Mucosa of descending colon (tissue), 3 donors: ENCODE data around the gene KRT6C. TPM values are rescaled to one million over a fixed set of nuclear protein-coding genes. Genes with fewer than 3 reads are reported as not detected.

ENCODE experiments used
- ATAC-seq: fragments of 200-7000 bp; cut with Tn5 transposase; one replicate; pipeline ENCODE4 v1.9.1; 2020; ENCODE audit warnings: mild to moderate bottlenecking, moderate library complexity
- DNase-seq, 3 donors: peaks; one replicate each; pipeline ENCODE4 v3.0.0-alpha.2; 2020
- H3K36me3 ChIP-seq: fragments of 200-600 bp; one replicate; pipeline ENCODE4 v1.8.0; 2021; ENCODE audit warnings: low read depth, mild to moderate bottlenecking
- H3K4me1 ChIP-seq: fragments of 200-600 bp; one replicate; pipeline ENCODE4 v1.8.0; 2021; ENCODE audit warnings: low read depth, mild to moderate bottlenecking
- H3K4me3 ChIP-seq: fragments of 200-600 bp; one replicate; pipeline ENCODE4 v1.8.0; 2021; ENCODE audit warnings: mild to moderate bottlenecking
- H3K9me3 ChIP-seq: fragments of 200-600 bp; one replicate; pipeline ENCODE4 v1.8.0; 2021; ENCODE audit warnings: mild to moderate bottlenecking
- intact Hi-C, 2 donors: fragments of 100-400 bp; cut with DNase I in 1 of 2; cut with micrococcal nuclease in 1 of 2; formaldehyde crosslinking; loops; one replicate each; pipeline versions ENCODE4 v1.11.0 to v1.11.1; 2022; cut with DNase I, micrococcal nuclease
- total RNA-seq, 3 donors: library from RNA; stranded (reverse); fragmentation: NEBNext Ultra II Directional in 2 of 3; extraction: Animal tissue kit (Norgen Biotek cat#: 25700) in 2 of 3; gene quantifications; one replicate each; pipeline versions ENCODE4 v1.2.1 to v1.2.4, GENCODE V29; 2021 to 2023
- TF ChIP-seq, protein P1 (sequence below): fragments of 200-600 bp; IDR thresholded peaks from one replicate; pipeline ENCODE4 v1.8.0; 2022; ENCODE audit warnings: antibody characterized with exemption, mild to moderate bottlenecking
- donor health status: DM: no; HTN: no; CAD: no; lungs with moderate emphysema.
- donor health status: DM: no; HTN: no; CAD: no.
- donor health status: DM: no; HTN: yes; CAD: no.

Gene KRT6C
- total RNA-seq, 3 donors from 2014 or later = 0.20 TPM; not detected in 2

DNA sequence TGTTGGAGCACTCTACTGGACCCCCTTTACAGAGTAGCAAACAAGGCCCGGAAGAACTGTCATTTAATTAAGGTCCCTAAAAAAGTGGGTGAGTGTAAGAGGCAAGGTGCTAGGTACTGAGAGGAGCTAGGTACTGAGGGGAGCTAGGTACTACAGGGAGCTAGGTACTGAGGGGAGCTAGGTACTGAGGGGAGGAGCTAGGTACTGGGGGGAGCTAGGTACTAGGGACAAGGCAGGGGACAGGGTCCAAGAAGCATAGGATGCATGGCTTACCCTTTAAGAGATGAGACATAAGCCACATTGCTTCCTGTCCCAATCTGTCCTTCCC, 41.7 kb upstream of the KRT6C start:
- Histone ChIP-seq H3K36me3 (no peaks in the 10 kb centered on the region), H3K4me1 (no peaks in the 10 kb centered on the region), H3K9me3 (no peaks in the 10 kb centered on the region), H3K4me3 (no peak overlapping the region)
- TF ChIP-seq, protein P1, sequence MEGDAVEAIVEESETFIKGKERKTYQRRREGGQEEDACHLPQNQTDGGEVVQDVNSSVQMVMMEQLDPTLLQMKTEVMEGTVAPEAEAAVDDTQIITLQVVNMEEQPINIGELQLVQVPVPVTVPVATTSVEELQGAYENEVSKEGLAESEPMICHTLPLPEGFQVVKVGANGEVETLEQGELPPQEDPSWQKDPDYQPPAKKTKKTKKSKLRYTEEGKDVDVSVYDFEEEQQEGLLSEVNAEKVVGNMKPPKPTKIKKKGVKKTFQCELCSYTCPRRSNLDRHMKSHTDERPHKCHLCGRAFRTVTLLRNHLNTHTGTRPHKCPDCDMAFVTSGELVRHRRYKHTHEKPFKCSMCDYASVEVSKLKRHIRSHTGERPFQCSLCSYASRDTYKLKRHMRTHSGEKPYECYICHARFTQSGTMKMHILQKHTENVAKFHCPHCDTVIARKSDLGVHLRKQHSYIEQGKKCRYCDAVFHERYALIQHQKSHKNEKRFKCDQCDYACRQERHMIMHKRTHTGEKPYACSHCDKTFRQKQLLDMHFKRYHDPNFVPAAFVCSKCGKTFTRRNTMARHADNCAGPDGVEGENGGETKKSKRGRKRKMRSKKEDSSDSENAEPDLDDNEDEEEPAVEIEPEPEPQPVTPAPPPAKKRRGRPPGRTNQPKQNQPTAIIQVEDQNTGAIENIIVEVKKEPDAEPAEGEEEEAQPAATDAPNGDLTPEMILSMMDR = no peak
- ATAC-seq (no peak), DNase-seq (no peak)
- intact Hi-C loops = no loop called here

DNA sequence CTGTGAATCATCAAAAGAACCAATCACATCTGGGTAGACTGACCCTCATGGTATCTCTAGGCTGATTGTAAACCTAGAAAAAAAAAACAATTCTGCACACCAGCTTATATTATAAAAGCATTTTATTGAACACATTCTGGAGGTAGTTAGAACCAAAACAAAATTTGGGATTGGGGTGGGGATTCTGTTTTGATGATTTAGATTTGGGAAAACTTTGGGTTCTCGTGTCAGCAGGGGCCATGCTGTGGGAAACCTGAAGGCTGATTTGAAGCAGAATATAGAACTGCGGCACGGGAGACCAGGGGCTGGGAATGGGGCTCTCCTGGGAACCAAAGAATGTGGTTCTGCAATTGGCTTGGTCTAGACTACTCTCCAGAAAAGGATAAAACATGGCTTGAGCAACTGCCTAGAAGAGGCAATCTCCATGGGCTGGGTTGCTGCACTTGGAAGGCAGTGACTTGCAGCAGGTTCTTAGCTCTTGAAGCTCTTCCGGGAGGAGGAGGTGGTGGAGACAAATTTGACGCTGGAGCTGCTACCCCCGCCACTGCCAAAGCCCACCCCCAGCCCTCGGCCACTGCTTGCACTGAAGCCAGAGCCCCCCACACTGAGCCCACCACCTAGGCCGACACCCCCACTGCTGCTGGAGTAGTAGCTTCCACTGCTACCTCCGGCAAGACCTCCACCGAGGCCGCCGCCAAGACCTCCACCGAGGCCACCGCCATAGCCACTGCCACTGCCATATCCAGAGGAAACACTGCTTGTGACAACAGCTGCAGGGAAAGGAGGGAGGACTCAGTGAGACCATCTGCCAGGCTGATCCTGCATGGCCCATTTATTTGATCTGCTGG, 41.1 kb upstream of the KRT6C start:
- no peaks in the 10 kb centered on the region for H3K36me3 ChIP-seq
- no peaks in the 10 kb centered on the region for H3K9me3 ChIP-seq
- no peaks in the 10 kb centered on the region for H3K4me1 ChIP-seq
- H3K4me3 ChIP-seq = no peak overlapping the region
- DNase-seq = no peak
- ATAC-seq = no peak
- TF ChIP-seq, protein P1 = no peak
- intact Hi-C loops = no loop called here

DNA sequence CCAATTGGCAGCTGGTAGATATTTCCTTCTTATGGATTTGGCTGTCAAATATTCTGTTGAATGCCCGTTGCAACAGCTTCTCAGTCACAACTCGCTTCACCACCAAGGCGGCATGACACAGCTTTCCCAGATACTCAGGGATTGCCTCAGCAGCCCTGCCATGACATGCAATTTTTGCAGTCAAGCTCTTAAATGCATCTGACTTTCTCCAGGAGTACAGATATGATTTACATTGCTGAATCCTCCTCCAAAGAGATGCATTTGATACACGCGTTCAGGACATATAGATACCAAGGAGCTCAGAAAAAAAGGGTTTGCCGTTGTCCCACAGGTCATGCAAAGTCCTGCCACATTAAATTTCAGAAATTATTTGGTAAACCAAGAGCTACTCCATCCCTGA, 40.1 kb upstream of the KRT6C start:
- ATAC-seq = no peak
- intact Hi-C loops = no loop called here

DNA sequence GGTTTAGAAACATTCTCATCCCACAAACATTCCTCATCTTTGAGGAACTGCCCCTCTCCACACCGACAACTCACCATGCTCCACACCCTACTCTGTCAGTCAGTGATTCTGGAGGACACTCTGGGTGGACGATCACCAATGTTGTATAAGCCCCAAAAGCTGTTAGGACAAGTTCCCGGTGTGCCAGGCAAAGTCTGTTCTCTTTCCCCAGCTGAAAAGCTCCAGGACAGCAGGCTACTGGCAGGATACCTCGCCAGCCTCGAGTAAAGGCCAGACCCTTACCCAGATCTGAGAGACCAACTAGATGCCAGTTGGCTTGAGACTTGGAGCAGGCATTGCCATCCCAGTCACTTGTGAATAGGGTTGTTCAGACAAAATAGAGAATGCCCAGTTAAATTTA, 34.6 kb upstream of the KRT6C start:
- H3K4me1 ChIP-seq = no peaks in the 10 kb centered on the region
- no peak for DNase-seq
- TF ChIP-seq, protein P1 = no peak
- ATAC-seq = no peak
- H3K4me3 ChIP-seq = no peak overlapping the region
- intact Hi-C loops = loop anchor here (10.0 kb wide), 1 partner anchor 133 kb away; no protein-coding TSS in a partner anchor
- no peaks in the 10 kb centered on the region for H3K9me3 ChIP-seq
- no peaks in the 10 kb centered on the region for H3K36me3 ChIP-seq

More for the DNA sequence above, 40.1 kb upstream of the KRT6C start:
- H3K36me3 ChIP-seq = no peaks in the 10 kb centered on the region
- H3K9me3 ChIP-seq = no peaks in the 10 kb centered on the region
- DNase-seq = no peak
- H3K4me1 ChIP-seq = no peaks in the 10 kb centered on the region
- no peak overlapping the region for H3K4me3 ChIP-seq
- TF ChIP-seq, protein P1 = no peak

DNA sequence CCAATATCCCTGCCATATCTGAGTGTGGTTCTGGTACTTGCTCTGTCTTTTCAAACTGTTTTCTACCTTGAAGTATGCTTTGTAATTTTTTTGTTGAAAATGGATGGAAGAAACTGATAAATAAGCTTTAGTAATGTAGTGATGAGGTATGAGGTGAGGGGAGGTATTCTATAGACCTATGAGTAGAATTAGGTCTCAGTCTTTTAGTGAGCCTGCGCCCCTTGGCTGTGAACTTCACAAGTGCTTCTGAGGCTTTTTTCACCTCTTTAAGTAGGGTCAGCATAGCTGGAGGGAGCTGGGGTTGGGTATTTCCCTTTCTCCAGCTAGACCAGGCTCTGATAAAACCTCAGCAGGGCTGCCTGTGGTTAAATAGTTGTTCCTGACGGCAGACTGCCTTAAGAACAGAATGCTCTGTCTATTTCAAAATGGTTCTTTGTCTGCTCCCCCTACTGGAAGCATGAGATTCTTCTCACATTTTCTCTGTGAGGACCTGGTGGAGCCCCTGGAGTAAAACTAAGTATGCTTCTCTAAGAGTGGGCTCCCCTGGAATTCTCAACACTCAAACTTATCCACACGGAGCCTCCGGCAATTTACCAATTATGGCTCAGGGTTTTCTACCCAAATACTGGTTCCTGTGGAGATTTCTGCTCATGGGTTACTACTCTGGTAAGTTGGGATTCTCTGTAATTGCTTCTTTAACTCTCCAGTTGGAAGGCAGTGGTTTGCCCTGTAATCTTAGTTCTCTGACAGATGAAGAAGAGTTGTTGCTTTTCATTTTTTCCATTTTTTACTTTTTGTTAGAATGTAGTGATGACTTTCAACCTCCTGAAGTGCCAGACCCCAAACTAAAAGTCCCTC, 33.5 kb upstream of the KRT6C start:
- no peak overlapping the region for H3K4me3 ChIP-seq
- intact Hi-C loops = loop anchor here (10.0 kb wide), 1 partner anchor 132 kb away; no protein-coding TSS in a partner anchor
- no peaks in the 10 kb centered on the region for H3K36me3 ChIP-seq
- H3K4me1 ChIP-seq = no peaks in the 10 kb centered on the region
- ATAC-seq (peak; percentile 26), DNase-seq (peak in 1 of 3 donors; percentile 14)
- TF ChIP-seq, protein P1 = no peak
- no peaks in the 10 kb centered on the region for H3K9me3 ChIP-seq
